Measurements from ENCODE around the gene FOCAD.
A peak's percentile ranks its signal among the peaks of the same experiment; 100 is the strongest.

FOCAD gene

DNA sequence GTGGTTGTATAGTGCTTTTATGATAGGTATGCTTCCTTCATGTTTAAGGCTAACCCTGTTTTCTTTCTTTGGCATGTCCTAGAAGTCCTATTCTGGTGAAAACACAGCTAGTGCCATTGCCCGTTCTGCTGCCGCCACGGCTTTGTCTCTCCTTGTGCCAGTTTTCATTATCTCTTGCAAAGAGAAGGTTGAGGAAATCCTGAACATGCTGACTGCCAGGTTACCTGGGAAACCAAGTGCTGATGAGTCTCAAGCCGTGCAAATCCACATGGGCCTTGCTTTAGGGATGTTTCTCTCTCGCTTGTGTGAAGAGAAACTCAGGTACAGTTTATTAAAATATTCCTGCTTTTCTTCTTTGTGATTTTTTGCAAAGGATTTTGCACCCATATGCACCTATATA lies 245.2 kb downstream of the FOCAD start:
- TF ChIP-seq TEAD4 (IDR thresholded peaks at IDR 0.05) (no peak), RAD21 (IDR thresholded peaks at IDR 0.05; ENCODE audit: low read depth) (no peak), YY1 (IDR thresholded peaks at IDR 0.05; ENCODE audit: low read depth) (no peak), CREB1 (IDR thresholded peaks at IDR 0.05; ENCODE audit: low read depth) (no peak), EP300 (IDR thresholded peaks at IDR 0.05; ENCODE audit: borderline replicate concordance) (no peak), FOXM1 (IDR thresholded peaks at IDR 0.05; ENCODE audit: borderline replicate concordance, low read depth) (no peak), ZBTB7A (IDR thresholded peaks at IDR 0.05; ENCODE audit: low read depth) (no peak), TCF12 (IDR thresholded peaks at IDR 0.05; ENCODE audit: low read depth) (no peak), TAF1 (IDR thresholded peaks at IDR 0.05; ENCODE audit: low read depth) (no peak), EGR1 (IDR thresholded peaks at IDR 0.05) (no peak), CEBPB (IDR thresholded peaks at IDR 0.05) (no peak), NFIC (IDR thresholded peaks at IDR 0.05) (no peak)
- TF ChIP-seq, protein P1, sequence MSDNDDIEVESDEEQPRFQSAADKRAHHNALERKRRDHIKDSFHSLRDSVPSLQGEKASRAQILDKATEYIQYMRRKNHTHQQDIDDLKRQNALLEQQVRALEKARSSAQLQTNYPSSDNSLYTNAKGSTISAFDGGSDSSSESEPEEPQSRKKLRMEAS (IDR thresholded peaks at IDR 0.05) = no peak
- TF ChIP-seq, protein P2, sequence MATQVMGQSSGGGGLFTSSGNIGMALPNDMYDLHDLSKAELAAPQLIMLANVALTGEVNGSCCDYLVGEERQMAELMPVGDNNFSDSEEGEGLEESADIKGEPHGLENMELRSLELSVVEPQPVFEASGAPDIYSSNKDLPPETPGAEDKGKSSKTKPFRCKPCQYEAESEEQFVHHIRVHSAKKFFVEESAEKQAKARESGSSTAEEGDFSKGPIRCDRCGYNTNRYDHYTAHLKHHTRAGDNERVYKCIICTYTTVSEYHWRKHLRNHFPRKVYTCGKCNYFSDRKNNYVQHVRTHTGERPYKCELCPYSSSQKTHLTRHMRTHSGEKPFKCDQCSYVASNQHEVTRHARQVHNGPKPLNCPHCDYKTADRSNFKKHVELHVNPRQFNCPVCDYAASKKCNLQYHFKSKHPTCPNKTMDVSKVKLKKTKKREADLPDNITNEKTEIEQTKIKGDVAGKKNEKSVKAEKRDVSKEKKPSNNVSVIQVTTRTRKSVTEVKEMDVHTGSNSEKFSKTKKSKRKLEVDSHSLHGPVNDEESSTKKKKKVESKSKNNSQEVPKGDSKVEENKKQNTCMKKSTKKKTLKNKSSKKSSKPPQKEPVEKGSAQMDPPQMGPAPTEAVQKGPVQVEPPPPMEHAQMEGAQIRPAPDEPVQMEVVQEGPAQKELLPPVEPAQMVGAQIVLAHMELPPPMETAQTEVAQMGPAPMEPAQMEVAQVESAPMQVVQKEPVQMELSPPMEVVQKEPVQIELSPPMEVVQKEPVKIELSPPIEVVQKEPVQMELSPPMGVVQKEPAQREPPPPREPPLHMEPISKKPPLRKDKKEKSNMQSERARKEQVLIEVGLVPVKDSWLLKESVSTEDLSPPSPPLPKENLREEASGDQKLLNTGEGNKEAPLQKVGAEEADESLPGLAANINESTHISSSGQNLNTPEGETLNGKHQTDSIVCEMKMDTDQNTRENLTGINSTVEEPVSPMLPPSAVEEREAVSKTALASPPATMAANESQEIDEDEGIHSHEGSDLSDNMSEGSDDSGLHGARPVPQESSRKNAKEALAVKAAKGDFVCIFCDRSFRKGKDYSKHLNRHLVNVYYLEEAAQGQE (IDR thresholded peaks at IDR 0.05; ENCODE audit: low read depth) = no peak
- TF ChIP-seq, protein P3, sequence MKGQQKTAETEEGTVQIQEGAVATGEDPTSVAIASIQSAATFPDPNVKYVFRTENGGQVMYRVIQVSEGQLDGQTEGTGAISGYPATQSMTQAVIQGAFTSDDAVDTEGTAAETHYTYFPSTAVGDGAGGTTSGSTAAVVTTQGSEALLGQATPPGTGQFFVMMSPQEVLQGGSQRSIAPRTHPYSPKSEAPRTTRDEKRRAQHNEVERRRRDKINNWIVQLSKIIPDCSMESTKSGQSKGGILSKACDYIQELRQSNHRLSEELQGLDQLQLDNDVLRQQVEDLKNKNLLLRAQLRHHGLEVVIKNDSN (IDR thresholded peaks at IDR 0.05) = no peak

DNA sequence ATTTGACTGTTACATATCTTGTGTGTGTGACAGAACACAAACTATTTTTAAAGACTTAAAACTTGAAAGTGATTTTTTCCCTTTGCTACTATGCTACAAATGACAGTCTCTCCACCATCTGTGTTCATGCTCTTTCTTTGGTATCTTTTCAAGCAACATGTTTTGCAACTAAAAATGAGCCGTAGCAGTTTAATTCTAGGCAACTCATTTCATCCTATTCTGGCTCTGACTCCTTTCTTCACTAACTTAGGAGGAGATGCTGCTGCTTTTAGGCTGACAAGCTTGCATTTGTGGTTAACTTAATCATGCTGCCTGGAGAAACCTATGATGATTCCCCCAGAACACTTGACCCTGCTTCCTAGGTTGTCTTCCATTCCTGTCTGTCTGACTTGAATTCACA lies 246.8 kb downstream of the FOCAD start:
- no peak for TF ChIP-seq CEBPB (IDR thresholded peaks at IDR 0.05)
- TF ChIP-seq TAF1 (IDR thresholded peaks at IDR 0.05; ENCODE audit: low read depth) = no peak
- TF ChIP-seq, protein P2 (IDR thresholded peaks at IDR 0.05; ENCODE audit: low read depth) = no peak
- TF ChIP-seq RAD21 (IDR thresholded peaks at IDR 0.05; ENCODE audit: low read depth) = no peak
- no peak for TF ChIP-seq NFIC (IDR thresholded peaks at IDR 0.05)
- TF ChIP-seq TCF12 (IDR thresholded peaks at IDR 0.05; ENCODE audit: low read depth) = no peak
- TF ChIP-seq, protein P3 (IDR thresholded peaks at IDR 0.05) = no peak
- TF ChIP-seq, protein P1 (IDR thresholded peaks at IDR 0.05) = no peak
- TF ChIP-seq CREB1 (IDR thresholded peaks at IDR 0.05; ENCODE audit: low read depth) = no peak
- TF ChIP-seq YY1 (IDR thresholded peaks at IDR 0.05; ENCODE audit: low read depth) = no peak
- TF ChIP-seq TEAD4 (IDR thresholded peaks at IDR 0.05) = no peak
- TF ChIP-seq FOXM1 (IDR thresholded peaks at IDR 0.05; ENCODE audit: borderline replicate concordance, low read depth) = no peak
- no peak for TF ChIP-seq EGR1 (IDR thresholded peaks at IDR 0.05)
- no peak for TF ChIP-seq EP300 (IDR thresholded peaks at IDR 0.05; ENCODE audit: borderline replicate concordance)
- TF ChIP-seq ZBTB7A (IDR thresholded peaks at IDR 0.05; ENCODE audit: low read depth) = no peak

DNA sequence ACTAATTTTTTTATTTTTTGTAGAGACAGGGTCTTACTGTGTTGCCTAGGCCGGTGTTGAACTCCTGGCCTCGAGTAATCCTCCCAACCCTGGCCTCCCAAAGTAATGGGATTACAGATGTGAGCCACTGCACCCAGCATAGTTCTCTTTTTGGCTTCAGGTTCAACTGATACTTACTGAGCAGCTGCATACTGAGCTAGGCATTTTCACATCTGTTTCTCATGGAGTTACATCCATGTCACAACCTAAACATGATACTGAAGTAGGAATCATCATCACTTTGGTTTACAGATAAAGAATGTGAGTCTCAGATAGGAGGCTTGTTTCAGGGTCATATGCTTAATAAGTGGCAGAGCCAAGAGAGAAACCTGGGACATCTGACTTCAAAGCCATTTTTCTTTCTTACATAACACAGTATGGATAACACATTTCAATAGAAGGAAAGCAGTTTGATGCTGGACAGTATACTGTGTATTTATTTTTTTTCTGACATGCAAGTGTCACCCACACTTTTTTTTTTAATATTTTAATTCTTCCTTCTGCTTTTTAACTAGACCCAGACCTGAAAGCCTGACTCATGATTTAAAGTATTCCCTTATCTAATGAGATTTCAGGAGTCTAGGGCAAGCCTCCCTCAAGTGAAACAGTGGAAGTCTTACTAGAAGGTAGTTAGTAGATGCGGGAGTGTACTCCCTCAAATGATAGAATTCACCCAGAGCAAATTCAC lies 256.6 kb downstream of the FOCAD start:
- TF ChIP-seq, protein P1 (IDR thresholded peaks at IDR 0.05) = 0 out of 2 replicates have a peak, but pooled peaks have one; percentile 18
- no peak for TF ChIP-seq TCF12 (IDR thresholded peaks at IDR 0.05; ENCODE audit: low read depth)
- no peak for TF ChIP-seq RAD21 (IDR thresholded peaks at IDR 0.05; ENCODE audit: low read depth)

DNA sequence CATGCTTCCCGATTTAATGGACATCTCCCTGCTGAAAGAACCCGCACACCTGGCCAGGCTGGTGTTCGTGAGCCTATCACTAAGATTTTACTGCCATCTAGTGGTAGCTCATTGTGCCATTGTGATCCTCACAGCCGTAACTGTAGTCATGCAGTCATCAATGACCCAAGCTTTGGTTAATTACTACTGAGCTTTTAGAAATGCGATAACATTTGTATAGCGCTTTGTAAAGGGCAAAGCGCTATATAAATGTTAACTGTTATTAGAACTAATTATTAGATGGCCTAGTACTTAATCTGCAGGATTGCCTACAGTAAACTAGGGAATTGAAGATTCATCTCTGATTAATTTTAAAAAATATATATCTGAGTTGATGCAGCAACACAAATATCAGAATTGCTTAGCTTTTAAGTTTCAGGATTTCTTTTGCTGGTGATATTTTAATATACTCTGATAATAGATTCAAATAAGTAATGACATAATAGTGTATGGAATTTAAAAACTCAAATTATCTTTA lies 257.2 kb downstream of the FOCAD start:
- peak; percentile 90 for TF ChIP-seq RAD21 (IDR thresholded peaks at IDR 0.05; ENCODE audit: low read depth)
- no peak for TF ChIP-seq FOXM1 (IDR thresholded peaks at IDR 0.05; ENCODE audit: borderline replicate concordance, low read depth)

DNA sequence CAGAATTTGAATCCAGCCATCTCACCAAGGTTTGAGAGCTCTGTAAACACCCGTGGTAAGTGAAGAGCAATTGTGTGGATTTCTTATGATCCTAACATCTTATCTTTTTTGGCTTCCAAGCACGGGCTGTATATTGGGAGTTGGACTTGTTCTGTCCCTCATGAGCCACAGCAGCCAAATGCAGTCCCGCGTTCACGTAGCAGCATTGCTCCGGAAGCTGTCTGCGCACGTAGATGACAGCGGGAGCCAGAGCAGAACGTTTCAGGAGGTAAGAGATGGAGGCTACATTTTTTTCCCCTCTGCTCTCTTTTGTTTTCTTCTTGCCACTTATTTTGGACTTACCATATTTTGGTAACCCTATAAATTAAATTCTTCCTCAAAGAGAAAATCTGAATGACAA lies 260.4 kb downstream of the FOCAD start:
- TF ChIP-seq, protein P2 (IDR thresholded peaks at IDR 0.05; ENCODE audit: low read depth) = no peak
- no peak for TF ChIP-seq TEAD4 (IDR thresholded peaks at IDR 0.05)
- no peak for TF ChIP-seq NFIC (IDR thresholded peaks at IDR 0.05)
- no peak for TF ChIP-seq CREB1 (IDR thresholded peaks at IDR 0.05; ENCODE audit: low read depth)
- no peak for TF ChIP-seq EGR1 (IDR thresholded peaks at IDR 0.05)
- no peak for TF ChIP-seq RAD21 (IDR thresholded peaks at IDR 0.05; ENCODE audit: low read depth)
- TF ChIP-seq TCF12 (IDR thresholded peaks at IDR 0.05; ENCODE audit: low read depth) = no peak
- TF ChIP-seq, protein P3 (IDR thresholded peaks at IDR 0.05) = no peak
- TF ChIP-seq, protein P1 (IDR thresholded peaks at IDR 0.05) = no peak
- TF ChIP-seq CEBPB (IDR thresholded peaks at IDR 0.05) = no peak
- no peak for TF ChIP-seq ZBTB7A (IDR thresholded peaks at IDR 0.05; ENCODE audit: low read depth)
- no peak for TF ChIP-seq EP300 (IDR thresholded peaks at IDR 0.05; ENCODE audit: borderline replicate concordance)
- TF ChIP-seq YY1 (IDR thresholded peaks at IDR 0.05; ENCODE audit: low read depth) = no peak
- TF ChIP-seq TAF1 (IDR thresholded peaks at IDR 0.05; ENCODE audit: low read depth) = no peak
- no peak for TF ChIP-seq FOXM1 (IDR thresholded peaks at IDR 0.05; ENCODE audit: borderline replicate concordance, low read depth)

All from Ishikawa (cell line).